Measurements from ENCODE around the gene NHEJ1.

Gene NHEJ1

GRCh38 chr2:219056896-219057708 lies 103.5 kb downstream of the NHEJ1 start:
- no peak for DNase-seq

- DNase-seq, result no peak
Observed at GRCh38 chr2:219056176-219056895, 104.3 kb downstream of the NHEJ1 start.

- DNase-seq, result no peak
Observed at GRCh38 chr2:219054956-219055903, 105.4 kb downstream of the NHEJ1 start.

- DNase-seq, result no peak
Observed at GRCh38 chr2:219049282-219049681, 111.3 kb downstream of the NHEJ1 start.

- DNase-seq, result no peak
Observed at GRCh38 chr2:219045937-219046550, 114.6 kb downstream of the NHEJ1 start.

GRCh38 chr2:219042750-219043149 lies 117.9 kb downstream of the NHEJ1 start:
- no peak for DNase-seq

GRCh38 chr2:219042157-219042556 lies 118.5 kb downstream of the NHEJ1 start:
- DNase-seq, result no peak

GRCh38 chr2:219041252-219041651 lies 119.4 kb downstream of the NHEJ1 start, which contains the start of gene CFAP65:
Gene CFAP65 (minus strand): TSS chr2:219041516. CDS start chr2:219039048, 2,468 bp downstream.
- no peak for DNase-seq

GRCh38 chr2:219038600-219038999 lies 122.0 kb downstream of the NHEJ1 start:
- DNase-seq, result no peak

- no peak for DNase-seq
Observed at GRCh38 chr2:219037783-219038499, 122.7 kb downstream of the NHEJ1 start.

- DNase-seq, result no peak
Observed at GRCh38 chr2:219035942-219036341, 124.7 kb downstream of the NHEJ1 start.

GRCh38 chr2:219034823-219035222 lies 125.8 kb downstream of the NHEJ1 start:
- DNase-seq, result no peak

- DNase-seq, result no peak
Observed at GRCh38 chr2:219032051-219032745, 128.4 kb downstream of the NHEJ1 start.

- DNase-seq, result no peak
Observed at GRCh38 chr2:219031005-219031738, 129.4 kb downstream of the NHEJ1 start.

- no peak for DNase-seq
Observed at GRCh38 chr2:219030177-219030940, 130.3 kb downstream of the NHEJ1 start.

GRCh38 chr2:219029829-219030165 lies 130.8 kb downstream of the NHEJ1 start:
- peak; percentile 76 for DNase-seq

GRCh38 chr2:219028996-219029828 lies 131.4 kb downstream of the NHEJ1 start:
- no peak for DNase-seq

- no peak for DNase-seq
Observed at GRCh38 chr2:219028141-219028540, 132.5 kb downstream of the NHEJ1 start.
